ENCODE results near the gene SPI1.
A peak's percentile ranks its signal among the peaks of the same experiment; 100 is the strongest.
"Not testable (repeated sequence)": the region's sequence is repeated elsewhere in the genome, so short reads cannot be mapped to it uniquely, and the experiment has no call there.

SPI1 gene

GRCh38 chr11:47317064-47317828 lies 61.1 kb downstream of the SPI1 start:
- DNase-seq: no peak

GRCh38 chr11:47316501-47316900 lies 61.8 kb downstream of the SPI1 start:
- DNase-seq: not testable (repeated sequence)

GRCh38 chr11:47314992-47315391 lies 63.4 kb downstream of the SPI1 start:
- DNase-seq: no peak

- no peak for DNase-seq
Observed at GRCh38 chr11:47308050-47308823, 70.1 kb downstream of the SPI1 start.

GRCh38 chr11:47306484-47306844 lies 71.9 kb downstream of the SPI1 start:
- DNase-seq: no peak

- peak; percentile 63 for DNase-seq
Observed at GRCh38 chr11:47305734-47306483, 72.4 kb downstream of the SPI1 start.
